Testis (tissue), 3 donors: ENCODE measurements around the gene SLC26A9. TPM values are rescaled to one million over a fixed set of nuclear protein-coding genes. Genes with fewer than 3 reads are reported as not detected.

Source experiments
- DNase-seq: peaks from one replicate; pipeline ENCODE4 v3.0.0-alpha.2; 2019
- H3K27ac ChIP-seq, 2 donors: fragments of 200-600 bp; sonication (generic); one replicate each; pipeline ENCODE4 v1.5.1; 2019
- H3K27me3 ChIP-seq: fragments of 200-600 bp; sonication (generic); one replicate; pipeline ENCODE4 v1.5.1; 2019
- H3K36me3 ChIP-seq: fragments of 200-600 bp; sonication (generic); one replicate; pipeline ENCODE4 v1.5.1; 2017; ENCODE audit warnings: low read depth; ENCODE audit errors: missing control alignments
- H3K4me1 ChIP-seq: fragments of 200-600 bp; sonication (generic); one replicate; pipeline ENCODE4 v1.5.1; 2019
- H3K4me3 ChIP-seq, 2 donors: fragments of 200-600 bp; sonication (generic); one replicate each; pipeline ENCODE4 v1.5.1; 2017 to 2019
- H3K9me3 ChIP-seq: fragments of 200-600 bp; sonication (generic); one replicate; pipeline ENCODE4 v1.5.1; 2017
- CTCF ChIP-seq, 3 experiments: fragments of 450-650 bp in 2 of 3; fragments of 200-600 bp in 1 of 3; sonication (generic) in 1 of 3; IDR thresholded peaks; one replicate each; pipeline ENCODE4 v1.5.1; 2016 to 2019; ENCODE audit warnings: antibody characterized with exemption in 3 of 3, mild to moderate bottlenecking in 2 of 3, moderate library complexity in 1 of 3
- POLR2A ChIP-seq: fragments of 450-650 bp; IDR thresholded peaks from one replicate; pipeline ENCODE4 v1.6.1; 2017; ENCODE audit warnings: antibody characterized with exemption, mild to moderate bottlenecking, moderate library complexity
- WGBS, 2 donors: methylation state at CpG; one replicate each; pipeline ENCODE4 v1.1.5; 2018; 5-methylcytosine and 5-hydroxymethylcytosine counted together
- intact Hi-C: fragments of 100-400 bp; cut with DNase I; formaldehyde crosslinking; loops from one replicate; pipeline ENCODE4 v1.15.1; 2023; ENCODE audit warnings: low total_unique reads
- polyA plus RNA-seq: library from polyadenylated mRNA; stranded (reverse); fragments of 350-450 nt; fragmentation: Illumina TruSeq; extraction: RNeasy Lipid Tissue Mini Kit (QIAGEN cat#74804); gene quantifications from one replicate; pipeline ENCODE4 v1.2.3, GENCODE V29; 2014; ENCODE audit warnings: low read depth, low replicate concordance; ENCODE audit not compliant: insufficient read depth
- total RNA-seq, 2 donors: library from RNA; depleted of rRNA; stranded (reverse); fragments of >200 nt; gene quantifications; one replicate each; pipeline ENCODE4 v1.2.3, GENCODE V29; 2016

The SLC26A9 gene
- total and polyA plus RNA-seq, 3 donors from 2014 or later, result 0.24 to 0.43 (median 0.26) TPM

- no peak overlapping the region for H3K27ac ChIP-seq
- intact Hi-C loops, result no loop called here
- peaks cover 7% of the 10 kb centered on the region for H3K4me1 ChIP-seq
- H3K27me3 ChIP-seq, result no peaks in the 10 kb centered on the region
- no peak for TF ChIP-seq CTCF (IDR thresholded peaks at IDR 0.05)
- TF ChIP-seq POLR2A, result no peak
- DNase-seq, result no peak
- 97 to 98% methylated on average over 4 to 6 of the region's 6 CpGs for WGBS, 2 donors
- H3K4me3 ChIP-seq, result no peak overlapping the region
- no peaks in the 10 kb centered on the region for H3K36me3 ChIP-seq
- H3K9me3 ChIP-seq, result no peaks in the 10 kb centered on the region
Measured at GRCh38 chr1:205922314-205922713, 20.9 kb downstream of the SLC26A9 start.

- Histone ChIP-seq H3K4me1 (peaks cover 7% of the 10 kb centered on the region), H3K9me3 (no peaks in the 10 kb centered on the region), H3K27ac (no peak overlapping the region), H3K27me3 (no peaks in the 10 kb centered on the region), H3K36me3 (no peaks in the 10 kb centered on the region), H3K4me3 (no peak overlapping the region)
- TF ChIP-seq POLR2A, result no peak
- TF ChIP-seq CTCF (IDR thresholded peaks at IDR 0.05), result no peak
- intact Hi-C loops, result no loop called here
- WGBS, 2 donors, result 95% methylated on average over 10 to 11 of the region's 11 CpGs
- DNase-seq, result peak; percentile 9
Measured at GRCh38 chr1:205921570-205921909, 21.7 kb downstream of the SLC26A9 start.

GRCh38 chr1:205920861-205921569, 22.2 kb downstream of the SLC26A9 start:
- WGBS, 2 donors, result 68 to 77% methylated on average over 10 to 13 of the region's 13 CpGs
- TF ChIP-seq POLR2A (no peak), CTCF (IDR thresholded peaks at IDR 0.05) (no peak)
- intact Hi-C loops, result no loop called here
- DNase-seq, result peak; percentile 12
- no peak overlapping the region for H3K4me3 ChIP-seq
- H3K9me3 ChIP-seq, result no peaks in the 10 kb centered on the region
- no peaks in the 10 kb centered on the region for H3K36me3 ChIP-seq
- H3K4me1 ChIP-seq, result peaks cover 7% of the 10 kb centered on the region
- H3K27me3 ChIP-seq, result no peaks in the 10 kb centered on the region
- H3K27ac ChIP-seq, result no peak overlapping the region

GRCh38 chr1:205920159-205920558, 23.1 kb downstream of the SLC26A9 start:
- WGBS, 2 donors, result 47 to 57% methylated on average over 7 of the region's 7 CpGs
- Histone ChIP-seq H3K9me3 (no peaks in the 10 kb centered on the region), H3K27ac (no peak overlapping the region), H3K36me3 (no peaks in the 10 kb centered on the region), H3K4me1 (peaks cover 10% of the 10 kb centered on the region), H3K4me3 (no peak overlapping the region), H3K27me3 (no peaks in the 10 kb centered on the region)
- DNase-seq, result peak; percentile 43
- TF ChIP-seq CTCF (IDR thresholded peaks at IDR 0.05) (no peak), POLR2A (no peak)
- intact Hi-C loops, result no loop called here
